HL-60 (cell line): ENCODE data around the gene ITGB3BP.

Experiments used
- DNase-seq, 2 experiments: peaks; one replicate each; pipeline ENCODE4 v3.0.0-alpha.2; 2010 to 2020; ENCODE audit warnings: low read depth in 1 of 2, low spot score in 1 of 2
- H3K27ac ChIP-seq: fragments of 250-450 bp; sonication (Bioruptor Pico); replicated peaks from 2 replicates; pipeline ENCODE4 v1.5.1; 2020; ENCODE audit warnings: mild to moderate bottlenecking, moderate library complexity
- H3K27me3 ChIP-seq: fragments of 250-450 bp; sonication (Bioruptor Pico); 2 replicates; pipeline ENCODE4 v1.5.1; 2021; ENCODE audit warnings: mild to moderate bottlenecking, moderate library complexity; ENCODE audit not compliant: insufficient read depth, poor library complexity, severe bottlenecking
- H3K4me3 ChIP-seq: replicated peaks from 2 replicates; pipeline ENCODE4 v1.5.1; 2011; ENCODE audit warnings: mild to moderate bottlenecking, control low read depth, low read length; ENCODE audit not compliant: insufficient read depth
- GABPA ChIP-seq: IDR thresholded peaks from 2 replicates; pipeline ENCODE4 v1.6.1; 2012; ENCODE audit warnings: low read depth
- POLR2AphosphoS5 ChIP-seq: IDR thresholded peaks from 2 replicates; pipeline ENCODE4 v1.6.1; 2012; ENCODE audit warnings: low read depth
- SPI1 ChIP-seq: IDR thresholded peaks from 2 replicates; pipeline ENCODE4 v1.6.1; 2012; ENCODE audit warnings: low read depth, mild to moderate bottlenecking, borderline replicate concordance
- TF ChIP-seq, protein P1 (sequence below): IDR thresholded peaks from one replicate; pipeline ENCODE4 v1.5.1; 2011; ENCODE audit warnings: low read length, control low read depth, inconsistent platforms; ENCODE audit not compliant: insufficient read depth
- TF ChIP-seq, protein P2 (sequence below): IDR thresholded peaks from 2 replicates; pipeline ENCODE4 v1.6.1; 2012; ENCODE audit warnings: low read depth; ENCODE audit not compliant: insufficient replicate concordance

Gene ITGB3BP

DNA sequence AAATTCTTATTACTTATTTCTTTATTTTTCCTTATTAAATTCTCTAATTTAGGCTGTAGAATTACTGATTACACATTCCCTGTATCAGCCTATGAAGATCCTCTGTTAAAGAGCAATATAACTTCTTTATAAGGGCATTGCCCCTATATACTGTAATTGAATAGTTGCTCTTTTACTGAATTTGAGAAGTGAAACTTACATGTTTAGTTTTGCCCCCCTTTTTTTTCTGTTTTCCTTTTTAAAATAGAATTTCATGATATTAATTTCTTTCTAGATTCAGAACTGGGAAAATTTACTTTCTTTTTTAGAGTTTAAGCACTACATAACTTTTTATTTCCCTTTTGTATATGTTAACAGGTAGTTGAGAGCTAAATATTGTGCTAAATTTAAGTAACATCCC lies 40.7 kb upstream of the ITGB3BP start:
- Histone ChIP-seq H3K4me3 (no peak overlapping the region), H3K27ac (no peak overlapping the region), H3K27me3 (no peaks in the 10 kb centered on the region)
- DNase-seq = no peak
- TF ChIP-seq GABPA (no peak), POLR2AphosphoS5 (no peak), SPI1 (no peak)
- TF ChIP-seq, protein P1, sequence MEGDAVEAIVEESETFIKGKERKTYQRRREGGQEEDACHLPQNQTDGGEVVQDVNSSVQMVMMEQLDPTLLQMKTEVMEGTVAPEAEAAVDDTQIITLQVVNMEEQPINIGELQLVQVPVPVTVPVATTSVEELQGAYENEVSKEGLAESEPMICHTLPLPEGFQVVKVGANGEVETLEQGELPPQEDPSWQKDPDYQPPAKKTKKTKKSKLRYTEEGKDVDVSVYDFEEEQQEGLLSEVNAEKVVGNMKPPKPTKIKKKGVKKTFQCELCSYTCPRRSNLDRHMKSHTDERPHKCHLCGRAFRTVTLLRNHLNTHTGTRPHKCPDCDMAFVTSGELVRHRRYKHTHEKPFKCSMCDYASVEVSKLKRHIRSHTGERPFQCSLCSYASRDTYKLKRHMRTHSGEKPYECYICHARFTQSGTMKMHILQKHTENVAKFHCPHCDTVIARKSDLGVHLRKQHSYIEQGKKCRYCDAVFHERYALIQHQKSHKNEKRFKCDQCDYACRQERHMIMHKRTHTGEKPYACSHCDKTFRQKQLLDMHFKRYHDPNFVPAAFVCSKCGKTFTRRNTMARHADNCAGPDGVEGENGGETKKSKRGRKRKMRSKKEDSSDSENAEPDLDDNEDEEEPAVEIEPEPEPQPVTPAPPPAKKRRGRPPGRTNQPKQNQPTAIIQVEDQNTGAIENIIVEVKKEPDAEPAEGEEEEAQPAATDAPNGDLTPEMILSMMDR = no peak
- TF ChIP-seq, protein P2, sequence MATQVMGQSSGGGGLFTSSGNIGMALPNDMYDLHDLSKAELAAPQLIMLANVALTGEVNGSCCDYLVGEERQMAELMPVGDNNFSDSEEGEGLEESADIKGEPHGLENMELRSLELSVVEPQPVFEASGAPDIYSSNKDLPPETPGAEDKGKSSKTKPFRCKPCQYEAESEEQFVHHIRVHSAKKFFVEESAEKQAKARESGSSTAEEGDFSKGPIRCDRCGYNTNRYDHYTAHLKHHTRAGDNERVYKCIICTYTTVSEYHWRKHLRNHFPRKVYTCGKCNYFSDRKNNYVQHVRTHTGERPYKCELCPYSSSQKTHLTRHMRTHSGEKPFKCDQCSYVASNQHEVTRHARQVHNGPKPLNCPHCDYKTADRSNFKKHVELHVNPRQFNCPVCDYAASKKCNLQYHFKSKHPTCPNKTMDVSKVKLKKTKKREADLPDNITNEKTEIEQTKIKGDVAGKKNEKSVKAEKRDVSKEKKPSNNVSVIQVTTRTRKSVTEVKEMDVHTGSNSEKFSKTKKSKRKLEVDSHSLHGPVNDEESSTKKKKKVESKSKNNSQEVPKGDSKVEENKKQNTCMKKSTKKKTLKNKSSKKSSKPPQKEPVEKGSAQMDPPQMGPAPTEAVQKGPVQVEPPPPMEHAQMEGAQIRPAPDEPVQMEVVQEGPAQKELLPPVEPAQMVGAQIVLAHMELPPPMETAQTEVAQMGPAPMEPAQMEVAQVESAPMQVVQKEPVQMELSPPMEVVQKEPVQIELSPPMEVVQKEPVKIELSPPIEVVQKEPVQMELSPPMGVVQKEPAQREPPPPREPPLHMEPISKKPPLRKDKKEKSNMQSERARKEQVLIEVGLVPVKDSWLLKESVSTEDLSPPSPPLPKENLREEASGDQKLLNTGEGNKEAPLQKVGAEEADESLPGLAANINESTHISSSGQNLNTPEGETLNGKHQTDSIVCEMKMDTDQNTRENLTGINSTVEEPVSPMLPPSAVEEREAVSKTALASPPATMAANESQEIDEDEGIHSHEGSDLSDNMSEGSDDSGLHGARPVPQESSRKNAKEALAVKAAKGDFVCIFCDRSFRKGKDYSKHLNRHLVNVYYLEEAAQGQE = no peak

DNA sequence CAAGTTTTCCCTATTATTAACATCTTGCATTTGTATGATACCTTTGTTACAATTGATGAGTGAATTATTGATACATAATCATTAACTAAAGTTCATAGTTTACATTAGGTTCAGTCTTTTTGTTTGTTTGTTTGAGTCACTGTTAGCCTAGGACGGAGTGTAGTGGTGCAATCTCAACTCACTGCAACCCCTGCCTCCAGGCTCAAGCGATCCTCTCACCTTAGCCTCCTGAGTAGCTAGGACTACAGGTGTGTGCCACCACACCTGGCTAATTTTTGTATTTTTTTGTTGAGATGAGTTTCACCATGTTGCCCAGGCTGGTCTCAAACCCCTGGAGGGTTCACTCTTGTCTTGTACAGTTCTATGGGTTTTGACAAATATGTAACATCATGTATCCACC lies 36.3 kb upstream of the ITGB3BP start:
- no peak for DNase-seq
- Histone ChIP-seq H3K27ac (no peak overlapping the region), H3K4me3 (no peak overlapping the region), H3K27me3 (no peaks in the 10 kb centered on the region)
- TF ChIP-seq, protein P2 = no peak
- TF ChIP-seq GABPA (no peak), SPI1 (no peak), POLR2AphosphoS5 (no peak)
- TF ChIP-seq, protein P1 = no peak

DNA sequence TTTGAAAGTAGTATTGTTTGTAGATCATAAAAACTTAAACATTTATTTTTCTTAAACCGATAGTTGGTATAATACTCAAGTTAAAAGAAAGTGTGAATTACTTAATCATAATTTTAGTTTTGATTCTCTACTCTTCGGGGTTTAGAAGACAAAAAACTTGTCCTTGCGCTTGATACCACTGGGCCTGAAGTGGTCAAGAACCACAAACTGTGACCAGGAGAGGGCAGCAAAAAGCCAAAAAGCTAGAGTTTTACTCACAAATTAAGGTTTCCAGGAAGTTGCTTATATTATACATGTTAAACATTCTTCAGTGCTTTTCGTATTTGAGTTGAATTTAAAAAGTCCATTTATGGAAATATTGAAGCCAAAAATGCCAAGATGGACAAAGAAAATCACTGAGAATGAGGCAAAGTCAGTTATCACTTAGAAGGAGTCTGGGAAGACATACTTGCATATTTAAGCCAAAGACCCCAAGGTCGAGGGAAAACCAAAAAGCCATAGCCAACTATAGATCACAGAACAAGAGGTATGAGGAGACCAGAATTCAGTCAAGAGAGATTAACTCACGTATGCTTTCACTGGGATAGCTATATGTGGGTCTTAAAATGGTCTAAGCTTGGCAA lies 34.5 kb upstream of the ITGB3BP start:
- Histone ChIP-seq H3K27ac (no peak overlapping the region), H3K27me3 (no peaks in the 10 kb centered on the region), H3K4me3 (no peak overlapping the region)
- DNase-seq = peak; percentile 29 to 54
- TF ChIP-seq POLR2AphosphoS5 = no peak
- TF ChIP-seq, protein P1 = peak; percentile 5

DNA sequence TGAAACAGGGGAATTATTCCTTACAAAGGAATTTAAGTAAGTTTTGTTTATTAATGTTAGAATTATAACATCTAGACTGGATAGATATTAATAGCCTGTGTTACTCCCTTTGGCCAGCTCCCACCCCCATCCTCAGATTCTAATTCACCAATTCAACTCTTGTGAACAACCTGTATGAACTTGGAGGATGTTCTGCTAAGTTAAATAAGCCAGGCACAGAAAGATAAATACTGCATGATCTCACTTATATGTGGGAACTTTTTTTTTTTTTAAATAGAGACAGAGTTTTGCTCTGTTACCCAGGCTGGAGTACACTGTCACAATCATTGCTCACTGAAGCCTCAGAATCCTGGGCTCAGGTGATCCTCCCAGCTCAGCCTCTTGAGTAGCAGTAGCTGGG lies 32.5 kb upstream of the ITGB3BP start:
- TF ChIP-seq GABPA = no peak
- no peak for TF ChIP-seq POLR2AphosphoS5
- TF ChIP-seq, protein P1 = no peak
- no peak for TF ChIP-seq SPI1
- TF ChIP-seq, protein P2 = no peak
- Histone ChIP-seq H3K4me3 (no peak overlapping the region), H3K27ac (no peak overlapping the region), H3K27me3 (no peaks in the 10 kb centered on the region)
- no peak for DNase-seq
